ENCODE data around the gene SYT2. TPM values are rescaled to one million over a fixed set of nuclear protein-coding genes. Genes with fewer than 3 reads are reported as not detected.

Gene SYT2
- total RNA-seq, 1 experiment from 2014 or later, result 12.1 TPM

- H3K36me3 Mint-ChIP-seq, result no peaks in the 10 kb centered on the region
- CTCF ChIA-PET, result interaction anchor here (1.6 to 3.2 kb wide), 3 partner anchors 67 to 151 kb away, joined by 5 to 11 read pairs (median 5); no protein-coding TSS in a partner anchor
- POLR2A ChIA-PET, result interaction anchor here (1.2 kb wide), 1 partner anchor 59 kb away, joined by 3 read pairs; no protein-coding TSS in a partner anchor
Measured at GRCh38 chr1:202568410-202568809, 141.8 kb downstream of the SYT2 start.

GRCh38 chr1:202567738-202568137 is 142.5 kb downstream of the SYT2 start:
- Mint-ChIP-seq H3K9me3 (no peaks in the 10 kb centered on the region), H3K27me3 (ENCODE audit: low read depth) (no peaks in the 10 kb centered on the region), H3K4me3 (peak overlapping the region; percentile 41), H3K36me3 (no peaks in the 10 kb centered on the region), H3K4me1 (peaks cover 47% of the 10 kb centered on the region), H3K27ac (peak overlapping the region; percentile 81)
- ChIA-PET CTCF (interaction anchor here (0.6 to 3.2 kb wide), 2 partner anchors 10 to 66 kb away, joined by 3 to 11 read pairs; no protein-coding TSS in a partner anchor), POLR2A (no interaction called here)
- ATAC-seq, result peak; percentile 62
- TF ChIP-seq ETV6 (CRISPR knock-in tag; IDR thresholded peaks at IDR 0.05) (0 out of 2 replicates have a peak, but pooled peaks have one; percentile 23), ATF1 (CRISPR knock-in tag; IDR thresholded peaks at IDR 0.05) (no peak), TEAD1 (CRISPR knock-in tag; IDR thresholded peaks at IDR 0.05) (peak; percentile 74; the same call in 1 of the 2 replicates)
- DNase-seq (ENCODE audit: low spot score), result no peak

More at GRCh38 chr1:202568410-202568809, 141.8 kb downstream of the SYT2 start:
- TF ChIP-seq SP1 (CRISPR knock-in tag; conservative IDR thresholded peaks at IDR 0.05) (no peak), ETV6 (CRISPR knock-in tag; IDR thresholded peaks at IDR 0.05) (no peak), GTF2I (CRISPR knock-in tag; conservative IDR thresholded peaks at IDR 0.05) (no peak)
- Mint-ChIP-seq H3K4me3 (no peak overlapping the region), H3K27ac (peak overlapping the region; percentile 81), H3K4me1 (peaks cover 47% of the 10 kb centered on the region), H3K27me3 (ENCODE audit: low read depth) (no peaks in the 10 kb centered on the region), H3K9me3 (no peaks in the 10 kb centered on the region)
- ATAC-seq, result no peak
- no peak for DNase-seq (ENCODE audit: low spot score)

- ChIA-PET POLR2A (no interaction called here), CTCF (interaction anchor here (0.6 to 1.0 kb wide), 2 partner anchors 32 to 94 kb away, joined by 3 read pairs; no protein-coding TSS in a partner anchor)
- Mint-ChIP-seq H3K4me1 (peaks cover 53% of the 10 kb centered on the region), H3K9me3 (no peaks in the 10 kb centered on the region), H3K4me3 (no peak overlapping the region), H3K36me3 (no peaks in the 10 kb centered on the region), H3K27ac (peak overlapping the region; percentile 85), H3K27me3 (ENCODE audit: low read depth) (no peaks in the 10 kb centered on the region)
- TF ChIP-seq ZNF423 (CRISPR knock-in tag; IDR thresholded peaks at IDR 0.05) (no peak), ELF4 (CRISPR knock-in tag; IDR thresholded peaks at IDR 0.05; ENCODE audit: low read depth) (no peak)
- TF ChIP-seq, protein P1, sequence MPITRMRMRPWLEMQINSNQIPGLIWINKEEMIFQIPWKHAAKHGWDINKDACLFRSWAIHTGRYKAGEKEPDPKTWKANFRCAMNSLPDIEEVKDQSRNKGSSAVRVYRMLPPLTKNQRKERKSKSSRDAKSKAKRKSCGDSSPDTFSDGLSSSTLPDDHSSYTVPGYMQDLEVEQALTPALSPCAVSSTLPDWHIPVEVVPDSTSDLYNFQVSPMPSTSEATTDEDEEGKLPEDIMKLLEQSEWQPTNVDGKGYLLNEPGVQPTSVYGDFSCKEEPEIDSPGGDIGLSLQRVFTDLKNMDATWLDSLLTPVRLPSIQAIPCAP (CRISPR knock-in tag; IDR thresholded peaks at IDR 0.05), result no peak
- no peak for DNase-seq (ENCODE audit: low spot score)
- no peak for ATAC-seq
Measured at GRCh38 chr1:202565890-202566602, 144.2 kb downstream of the SYT2 start.

GRCh38 chr1:202564958-202565495 is 145.2 kb downstream of the SYT2 start:
- DNase-seq (ENCODE audit: low spot score) (no peak), ATAC-seq (no peak)
- Mint-ChIP-seq H3K9me3 (no peaks in the 10 kb centered on the region), H3K4me3 (no peak overlapping the region), H3K4me1 (peaks cover 59% of the 10 kb centered on the region), H3K27ac (no peak overlapping the region), H3K27me3 (ENCODE audit: low read depth) (no peaks in the 10 kb centered on the region), H3K36me3 (no peaks in the 10 kb centered on the region)
- CTCF ChIA-PET, result interaction anchor here (0.6 to 1.1 kb wide), 5 partner anchors 33 to 229 kb away, joined by 3 to 6 read pairs (median 4); no protein-coding TSS in a partner anchor
- POLR2A ChIA-PET, result no interaction called here
- no peak for TF ChIP-seq E2F4 (CRISPR knock-in tag; IDR thresholded peaks at IDR 0.05; ENCODE audit: borderline replicate concordance, low read depth)
- TF ChIP-seq FOXK1 (CRISPR knock-in tag; IDR thresholded peaks at IDR 0.05), result no peak
- TF ChIP-seq, protein P2, sequence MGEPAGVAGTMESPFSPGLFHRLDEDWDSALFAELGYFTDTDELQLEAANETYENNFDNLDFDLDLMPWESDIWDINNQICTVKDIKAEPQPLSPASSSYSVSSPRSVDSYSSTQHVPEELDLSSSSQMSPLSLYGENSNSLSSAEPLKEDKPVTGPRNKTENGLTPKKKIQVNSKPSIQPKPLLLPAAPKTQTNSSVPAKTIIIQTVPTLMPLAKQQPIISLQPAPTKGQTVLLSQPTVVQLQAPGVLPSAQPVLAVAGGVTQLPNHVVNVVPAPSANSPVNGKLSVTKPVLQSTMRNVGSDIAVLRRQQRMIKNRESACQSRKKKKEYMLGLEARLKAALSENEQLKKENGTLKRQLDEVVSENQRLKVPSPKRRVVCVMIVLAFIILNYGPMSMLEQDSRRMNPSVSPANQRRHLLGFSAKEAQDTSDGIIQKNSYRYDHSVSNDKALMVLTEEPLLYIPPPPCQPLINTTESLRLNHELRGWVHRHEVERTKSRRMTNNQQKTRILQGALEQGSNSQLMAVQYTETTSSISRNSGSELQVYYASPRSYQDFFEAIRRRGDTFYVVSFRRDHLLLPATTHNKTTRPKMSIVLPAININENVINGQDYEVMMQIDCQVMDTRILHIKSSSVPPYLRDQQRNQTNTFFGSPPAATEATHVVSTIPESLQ (CRISPR knock-in tag; IDR thresholded peaks at IDR 0.05), result no peak
- TF ChIP-seq RELA (CRISPR knock-in tag; IDR thresholded peaks at IDR 0.05; ENCODE audit: borderline replicate concordance), result no peak
- no peak for TF ChIP-seq AFF4 (CRISPR knock-in tag; IDR thresholded peaks at IDR 0.05; ENCODE audit: borderline replicate concordance)
- TF ChIP-seq CREM (CRISPR knock-in tag; IDR thresholded peaks at IDR 0.05), result no peak
- no peak for TF ChIP-seq MLX (CRISPR knock-in tag; IDR thresholded peaks at IDR 0.05)
- no peak for TF ChIP-seq FOXJ3 (CRISPR knock-in tag; IDR thresholded peaks at IDR 0.05; ENCODE audit: borderline replicate concordance)
- no peak for TF ChIP-seq ZNF138 (CRISPR knock-in tag; conservative IDR thresholded peaks at IDR 0.05)

Measured in WTC11 (cell line).